OCI-LY1 (cell line): ENCODE results near the gene SMIM41.

ENCODE experiments used
- H2AFZ ChIP-seq: fragments of 200-600 bp; sonication (generic), shearing (Covaris generic); 2 replicates; pipeline ENCODE4 v1.6.0; 2014; ENCODE audit warnings: antibody characterized with exemption, mild to moderate bottlenecking, low read length
- H3F3A ChIP-seq: fragments of 200-600 bp; sonication (generic), shearing (Covaris generic); 2 replicates; pipeline ENCODE4 v1.6.0; 2014; ENCODE audit warnings: mild to moderate bottlenecking, antibody characterized with exemption, low read length, moderate library complexity; ENCODE audit not compliant: insufficient read depth
- H3K27ac ChIP-seq: fragments of 200-600 bp; sonication (generic); 2 replicates; pipeline ENCODE4 v1.5.1; 2014; ENCODE audit warnings: low read length, mixed run types, mild to moderate bottlenecking, low read depth; ENCODE audit not compliant: poor library complexity, severe bottlenecking
- H3K27me3 ChIP-seq: fragments of 200-600 bp; sonication (generic); 2 replicates; pipeline ENCODE4 v1.6.0; 2014; ENCODE audit warnings: antibody characterized with exemption, mild to moderate bottlenecking, low read length, moderate library complexity; ENCODE audit not compliant: insufficient read depth
- H3K36me3 ChIP-seq: fragments of 200-600 bp; sonication (generic); 2 replicates; pipeline ENCODE4 v1.6.1; 2014; ENCODE audit warnings: mild to moderate bottlenecking, antibody characterized with exemption, low read length, moderate library complexity, mixed read lengths; ENCODE audit not compliant: insufficient read depth
- H3K4me1 ChIP-seq: fragments of 200-600 bp; sonication (generic); 2 replicates; pipeline ENCODE4 v1.5.1; 2014; ENCODE audit warnings: mild to moderate bottlenecking, low read length, moderate library complexity; ENCODE audit not compliant: insufficient read depth, severe bottlenecking
- H3K4me2 ChIP-seq: fragments of 200-600 bp; sonication (generic), shearing (Covaris generic); 2 replicates; pipeline ENCODE4 v1.6.1; 2014; ENCODE audit warnings: low read length
- H3K4me3 ChIP-seq: fragments of 200-600 bp; sonication (generic); 2 replicates; pipeline ENCODE4 v1.5.1; 2014; ENCODE audit warnings: low read length, low read depth, mild to moderate bottlenecking, mixed read lengths; ENCODE audit not compliant: poor library complexity, severe bottlenecking
- H3K79me2 ChIP-seq: fragments of 200-600 bp; shearing (Covaris generic); 2 replicates; pipeline ENCODE4 v1.6.1; 2016; ENCODE audit warnings: mixed run types, low read length, mixed read lengths; ENCODE audit not compliant: insufficient read depth
- H3K9ac ChIP-seq: fragments of 200-600 bp; sonication (generic), shearing (Covaris generic); 2 replicates; pipeline ENCODE4 v1.6.1; 2014; ENCODE audit warnings: mild to moderate bottlenecking, low read length, mixed read lengths
- H3K9me2 ChIP-seq: fragments of 200-600 bp; sonication (generic), shearing (Covaris generic); 2 replicates; pipeline ENCODE4 v1.6.1; 2014; ENCODE audit warnings: low read depth, mild to moderate bottlenecking, low read length, mixed read lengths
- H3K9me3 ChIP-seq: fragments of 200-600 bp; shearing (Covaris generic); 2 replicates; pipeline ENCODE4 v1.6.1; 2014; ENCODE audit warnings: low read length, mixed read lengths
- H4K20me1 ChIP-seq: fragments of 200-600 bp; sonication (generic), shearing (Covaris generic); 2 replicates; pipeline ENCODE4 v1.6.0; 2016; ENCODE audit warnings: mild to moderate bottlenecking, low read length; ENCODE audit not compliant: insufficient read depth
- EZH2 ChIP-seq: fragments of 200-600 bp; sonication (generic), shearing (Covaris generic); IDR thresholded peaks from 2 replicates; pipeline ENCODE4 v1.8.0; 2017; ENCODE audit warnings: borderline replicate concordance, mixed run types, mild to moderate bottlenecking, antibody characterized with exemption, low read length, moderate library complexity, mixed read lengths
- TF ChIP-seq, protein P1 (sequence below): fragments of 200-600 bp; sonication (generic), shearing (Covaris generic); IDR thresholded peaks from 2 replicates; pipeline ENCODE4 v1.5.1; 2017; ENCODE audit warnings: mild to moderate bottlenecking, antibody characterized with exemption, low read length, moderate library complexity, mixed read lengths

The SMIM41 gene

DNA sequence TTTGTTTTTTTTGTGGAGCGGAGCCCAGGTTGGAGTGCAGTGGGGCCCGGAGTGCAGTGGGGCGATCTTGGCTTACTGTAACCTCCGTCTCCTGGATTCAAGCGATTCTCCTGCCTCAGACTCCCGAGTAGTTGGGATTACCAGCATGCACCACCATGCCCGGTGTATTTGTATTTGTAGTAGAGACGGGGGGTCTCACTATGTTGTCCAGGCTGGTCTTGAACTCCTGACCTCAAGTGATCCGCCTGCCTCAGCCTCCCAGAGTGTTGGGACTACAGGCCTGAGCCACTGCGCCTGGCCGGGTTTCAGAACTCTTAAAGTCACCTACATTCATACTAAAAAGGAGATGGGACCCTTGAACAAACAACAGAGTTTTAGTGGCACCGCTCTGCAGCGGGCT is 59.6 kb downstream of the SMIM41 start:
- Histone ChIP-seq H3K9me2 (no peaks in the 10 kb centered on the region), H3K9ac (no peak overlapping the region), H3K27me3 (peaks cover 8% of the 10 kb centered on the region; the same call in 1 of the 2 replicates), H3K36me3 (no peaks in the 10 kb centered on the region), H2AFZ (no peak overlapping the region), H3K4me2 (no peak overlapping the region), H3K27ac (no peak overlapping the region), H3F3A (no peaks in the 10 kb centered on the region), H3K9me3 (no peaks in the 10 kb centered on the region), H4K20me1 (no peaks in the 10 kb centered on the region), H3K4me3 (no peak overlapping the region), H3K4me1 (peaks cover 4% of the 10 kb centered on the region), H3K79me2 (no peaks in the 10 kb centered on the region)
- TF ChIP-seq EZH2 = no peak
- TF ChIP-seq, protein P1, sequence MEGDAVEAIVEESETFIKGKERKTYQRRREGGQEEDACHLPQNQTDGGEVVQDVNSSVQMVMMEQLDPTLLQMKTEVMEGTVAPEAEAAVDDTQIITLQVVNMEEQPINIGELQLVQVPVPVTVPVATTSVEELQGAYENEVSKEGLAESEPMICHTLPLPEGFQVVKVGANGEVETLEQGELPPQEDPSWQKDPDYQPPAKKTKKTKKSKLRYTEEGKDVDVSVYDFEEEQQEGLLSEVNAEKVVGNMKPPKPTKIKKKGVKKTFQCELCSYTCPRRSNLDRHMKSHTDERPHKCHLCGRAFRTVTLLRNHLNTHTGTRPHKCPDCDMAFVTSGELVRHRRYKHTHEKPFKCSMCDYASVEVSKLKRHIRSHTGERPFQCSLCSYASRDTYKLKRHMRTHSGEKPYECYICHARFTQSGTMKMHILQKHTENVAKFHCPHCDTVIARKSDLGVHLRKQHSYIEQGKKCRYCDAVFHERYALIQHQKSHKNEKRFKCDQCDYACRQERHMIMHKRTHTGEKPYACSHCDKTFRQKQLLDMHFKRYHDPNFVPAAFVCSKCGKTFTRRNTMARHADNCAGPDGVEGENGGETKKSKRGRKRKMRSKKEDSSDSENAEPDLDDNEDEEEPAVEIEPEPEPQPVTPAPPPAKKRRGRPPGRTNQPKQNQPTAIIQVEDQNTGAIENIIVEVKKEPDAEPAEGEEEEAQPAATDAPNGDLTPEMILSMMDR = no peak

DNA sequence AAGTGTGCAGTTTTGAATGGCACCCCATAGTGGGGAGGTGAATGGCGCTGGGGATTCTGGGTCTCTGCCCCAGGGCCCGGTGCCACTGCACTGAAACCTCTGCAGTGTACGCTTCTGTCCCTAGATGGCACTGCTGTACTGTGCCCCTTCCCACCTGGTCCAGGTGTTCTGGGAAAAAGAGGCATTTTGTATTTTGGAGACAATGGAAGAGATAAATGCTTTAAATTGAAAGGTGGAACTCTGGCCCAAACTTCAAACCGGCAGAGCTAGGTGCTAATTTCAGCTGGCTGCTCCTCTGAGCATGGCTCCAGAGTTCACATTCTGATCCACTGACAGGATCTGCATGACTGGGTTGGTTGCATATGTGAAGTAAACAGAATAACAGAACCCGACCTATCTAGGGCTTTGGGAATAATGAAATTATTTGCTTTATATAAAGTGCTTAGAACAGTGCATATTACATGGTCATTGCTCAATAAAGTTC is 60.1 kb downstream of the SMIM41 start:
- Histone ChIP-seq H2AFZ (no peak overlapping the region), H3K9me3 (no peaks in the 10 kb centered on the region), H3K79me2 (no peaks in the 10 kb centered on the region), H3K4me2 (no peak overlapping the region), H3K9ac (no peak overlapping the region), H3K4me1 (peaks cover 4% of the 10 kb centered on the region), H3K36me3 (no peaks in the 10 kb centered on the region), H3K9me2 (no peaks in the 10 kb centered on the region), H3K4me3 (no peak overlapping the region), H4K20me1 (no peaks in the 10 kb centered on the region), H3F3A (no peaks in the 10 kb centered on the region), H3K27ac (no peak overlapping the region), H3K27me3 (peaks cover 8% of the 10 kb centered on the region; the same call in 1 of the 2 replicates)
- TF ChIP-seq, protein P1 = peak; percentile 97
- TF ChIP-seq EZH2 = no peak

DNA sequence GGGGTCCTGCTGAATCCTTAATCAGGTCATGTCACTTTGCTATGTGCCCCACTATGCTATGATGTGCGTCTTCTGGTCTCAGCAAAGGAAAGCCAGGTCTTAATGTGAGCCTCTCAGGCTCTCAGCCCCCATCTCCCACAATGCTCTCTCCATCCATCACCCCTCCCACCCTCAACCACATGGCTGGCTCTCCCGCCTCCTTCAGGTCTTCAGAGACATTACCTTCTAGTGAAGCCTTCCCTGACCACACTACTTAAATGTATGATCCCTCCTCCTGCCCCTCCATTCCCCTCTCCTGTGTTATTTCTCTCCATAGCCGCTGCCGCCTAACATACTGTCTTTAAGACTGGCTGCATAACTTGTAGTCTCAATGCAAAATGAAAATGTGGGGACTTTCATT is 61.8 kb downstream of the SMIM41 start:
- H3K4me2 ChIP-seq = no peak overlapping the region
- H3K9ac ChIP-seq = no peak overlapping the region
- H2AFZ ChIP-seq = no peak overlapping the region

More for the DNA sequence above, 61.8 kb downstream of the SMIM41 start:
- Histone ChIP-seq H3K36me3 (no peaks in the 10 kb centered on the region), H3K9me2 (no peaks in the 10 kb centered on the region), H3K27me3 (peaks cover 4% of the 10 kb centered on the region; the same call in 1 of the 2 replicates), H3K79me2 (no peaks in the 10 kb centered on the region), H3K4me1 (peaks cover 4% of the 10 kb centered on the region), H3K27ac (no peak overlapping the region), H3K9me3 (no peaks in the 10 kb centered on the region), H4K20me1 (no peaks in the 10 kb centered on the region), H3K4me3 (no peak overlapping the region), H3F3A (no peaks in the 10 kb centered on the region)
- no peak for TF ChIP-seq EZH2
- TF ChIP-seq, protein P1 = no peak; the same call in 1 of the 2 replicates
